ENCODE results near the gene SIRT3. TPM values are rescaled to one million over a fixed set of nuclear protein-coding genes. Genes with fewer than 3 reads are reported as not detected.

Gene SIRT3
- total RNA-seq, 6 experiments from 2014 or later: 9.2 to 22.0 (median 15.5) TPM

GRCh38 chr11:278001-278951, 42.1 kb upstream of the SIRT3 start, which contains the start of gene NLRP6:
TSS of gene NLRP6 (plus strand) at chr11:278407. CDS start at chr11:278570, 163 bp downstream.
- no peak for DNase-seq
- H3K27me3 ChIP-seq: no peaks in the 10 kb centered on the region
- H3K4me3 ChIP-seq: peak within 1 kb of the TSS; percentile 41 to 62 (median 52)

GRCh38 chr11:276219-276618, 40.1 kb upstream of the SIRT3 start:
- Histone ChIP-seq H3K4me3 (no peak overlapping the region), H3K9me3 (no peaks in the 10 kb centered on the region), H3K4me1 (peaks cover 0 to 14% (median 4%) of the 10 kb centered on the region in 4 donors), H3K36me3 (no peaks in the 10 kb centered on the region), H3K27ac (no peak overlapping the region), H3K27me3 (no peaks in the 10 kb centered on the region)
- ATAC-seq: no peak
- no peak for DNase-seq
- no peak for TF ChIP-seq POLR2A (IDR thresholded peaks at IDR 0.05)
- no peak for TF ChIP-seq CTCF (IDR thresholded peaks at IDR 0.05)
- intact Hi-C loops (cut with DNase I): no loop called here

More at GRCh38 chr11:278001-278951, 42.1 kb upstream of the SIRT3 start, which contains the start of gene NLRP6:
- H3K27ac ChIP-seq: peak within 1 kb of the TSS in 1 of 3 donors; percentile 73
- WGBS (ENCODE audit: insufficient coverage, low coverage, low lambda C conversion rate, missing lambda C conversion rate): 53% methylated on average over 20 of the region's 21 CpGs
- TF ChIP-seq CTCF (IDR thresholded peaks at IDR 0.05): no peak
- TF ChIP-seq POLR2A (IDR thresholded peaks at IDR 0.05): no peak
- H3K36me3 ChIP-seq: no peaks in the 10 kb centered on the region
- H3K4me1 ChIP-seq: peaks cover 0 to 14% (median 7%) of the 10 kb centered on the region in 4 donors
- H3K9me3 ChIP-seq: no peaks in the 10 kb centered on the region
- intact Hi-C loops (cut with DNase I): no loop called here
- ATAC-seq: no peak

- Histone ChIP-seq H3K36me3 (no peaks in the 10 kb centered on the region), H3K27me3 (no peaks in the 10 kb centered on the region), H3K4me3 (no peak overlapping the region), H3K4me1 (no peaks in the 10 kb centered on the region), H3K9me3 (no peaks in the 10 kb centered on the region), H3K27ac (no peak overlapping the region)
- TF ChIP-seq POLR2A (IDR thresholded peaks at IDR 0.05) (no peak), CTCF (IDR thresholded peaks at IDR 0.05) (no peak)
- ATAC-seq: no peak
- intact Hi-C loops (cut with DNase I): no loop called here
- 88% methylated on average over 6 of the region's 6 CpGs for WGBS (ENCODE audit: insufficient coverage, low coverage, low lambda C conversion rate, missing lambda C conversion rate)
- DNase-seq: no peak
Observed at GRCh38 chr11:272931-273198, 36.7 kb upstream of the SIRT3 start.

DNA sequence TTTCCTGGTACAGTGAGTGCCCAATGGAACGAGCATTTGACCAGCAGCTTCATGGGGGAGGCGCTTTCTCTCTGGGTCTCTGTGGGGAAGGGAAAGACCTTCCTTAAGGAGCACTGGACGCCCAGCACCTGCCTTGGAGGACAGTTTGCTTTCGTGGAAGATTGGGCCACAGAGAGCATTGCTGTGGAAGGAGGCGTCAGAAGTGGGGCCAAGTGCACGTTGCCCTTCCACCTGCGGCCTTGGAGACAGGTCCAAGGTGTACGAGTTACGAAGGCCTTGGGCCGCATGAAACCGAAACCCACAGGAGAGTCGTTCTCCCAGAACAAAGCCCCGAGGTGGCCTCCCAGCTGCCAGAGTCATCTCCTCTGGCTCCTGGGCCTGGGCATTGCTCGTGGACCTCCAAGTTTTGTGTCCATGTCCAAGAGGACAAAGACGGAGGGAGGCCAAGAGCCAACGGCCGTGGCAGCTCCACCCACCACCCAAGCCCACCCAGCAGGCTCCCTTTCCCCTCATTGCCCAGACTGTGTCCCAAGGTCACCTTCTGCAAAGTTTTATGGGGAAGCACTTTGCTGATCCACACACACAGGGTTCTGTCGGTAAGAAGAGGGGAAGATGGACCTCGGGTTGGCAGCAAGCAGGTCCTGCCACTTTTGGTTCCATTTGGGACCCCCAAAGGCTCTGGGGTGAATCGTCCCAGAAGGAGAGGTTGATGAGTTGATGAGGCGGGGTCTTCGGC, 36.2 kb upstream of the SIRT3 start:
- Histone ChIP-seq H3K4me1 (no peaks in the 10 kb centered on the region), H3K4me3 (no peak overlapping the region), H3K9me3 (no peaks in the 10 kb centered on the region), H3K27ac (no peak overlapping the region), H3K36me3 (no peaks in the 10 kb centered on the region), H3K27me3 (no peaks in the 10 kb centered on the region)
- no peak for DNase-seq
- no peak for TF ChIP-seq CTCF (IDR thresholded peaks at IDR 0.05)
- no peak for TF ChIP-seq POLR2A (IDR thresholded peaks at IDR 0.05)
- ATAC-seq: no peak
- intact Hi-C loops (cut with DNase I): no loop called here
- 71% methylated on average over 10 of the region's 22 CpGs for WGBS (ENCODE audit: insufficient coverage, low coverage, low lambda C conversion rate, missing lambda C conversion rate)
